Tibial nerve (tissue), 4 donors: ENCODE data around the gene ERBB4.

Experiments used
- EP300 ChIP-seq, 2 donors: sonication (generic); formaldehyde crosslinking; IDR thresholded peaks; one replicate each; pipeline ENCODE4 v1.6.1; 2017; ENCODE audit warnings: antibody characterized with exemption in 2 of 2, mild to moderate bottlenecking in 1 of 2
- POLR2A ChIP-seq, 2 donors: fragments of 450-650 bp; IDR thresholded peaks; one replicate each; pipeline ENCODE4 v1.6.1; 2017; ENCODE audit warnings: antibody characterized with exemption in 2 of 2, mild to moderate bottlenecking in 2 of 2, moderate library complexity in 2 of 2
- TF ChIP-seq, protein P1 (sequence below), 5 experiments: fragments of 200-600 bp in 3 of 5; fragments of 450-650 bp in 2 of 5; sonication (generic) in 3 of 5; IDR thresholded peaks; one replicate each; pipeline ENCODE4 v1.5.1; 2016 to 2019; ENCODE audit warnings: antibody characterized with exemption in 5 of 5, mild to moderate bottlenecking in 3 of 5, moderate library complexity in 2 of 5

DNA sequence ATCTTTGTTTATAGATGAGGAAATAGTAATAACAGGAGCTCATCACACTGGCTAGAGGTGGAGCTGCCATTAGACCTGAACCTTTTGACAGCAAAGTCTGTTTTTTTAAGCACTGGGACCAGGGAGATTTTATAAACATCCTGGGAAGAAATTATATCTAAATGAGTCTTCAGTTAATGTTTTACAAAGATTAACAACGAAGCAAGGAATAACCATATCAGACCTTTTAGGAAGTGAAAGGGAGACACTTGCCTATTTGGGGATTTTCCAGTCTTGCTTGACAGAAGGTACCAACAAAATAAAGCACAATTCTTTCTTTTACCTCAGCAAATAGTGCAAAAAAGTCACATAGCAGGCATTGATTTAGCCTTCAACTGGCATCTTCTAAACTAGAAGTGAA is 1205.2 kb downstream of the ERBB4 start:
- TF ChIP-seq EP300 (IDR thresholded peaks at IDR 0.05), result no peak
- TF ChIP-seq, protein P1, sequence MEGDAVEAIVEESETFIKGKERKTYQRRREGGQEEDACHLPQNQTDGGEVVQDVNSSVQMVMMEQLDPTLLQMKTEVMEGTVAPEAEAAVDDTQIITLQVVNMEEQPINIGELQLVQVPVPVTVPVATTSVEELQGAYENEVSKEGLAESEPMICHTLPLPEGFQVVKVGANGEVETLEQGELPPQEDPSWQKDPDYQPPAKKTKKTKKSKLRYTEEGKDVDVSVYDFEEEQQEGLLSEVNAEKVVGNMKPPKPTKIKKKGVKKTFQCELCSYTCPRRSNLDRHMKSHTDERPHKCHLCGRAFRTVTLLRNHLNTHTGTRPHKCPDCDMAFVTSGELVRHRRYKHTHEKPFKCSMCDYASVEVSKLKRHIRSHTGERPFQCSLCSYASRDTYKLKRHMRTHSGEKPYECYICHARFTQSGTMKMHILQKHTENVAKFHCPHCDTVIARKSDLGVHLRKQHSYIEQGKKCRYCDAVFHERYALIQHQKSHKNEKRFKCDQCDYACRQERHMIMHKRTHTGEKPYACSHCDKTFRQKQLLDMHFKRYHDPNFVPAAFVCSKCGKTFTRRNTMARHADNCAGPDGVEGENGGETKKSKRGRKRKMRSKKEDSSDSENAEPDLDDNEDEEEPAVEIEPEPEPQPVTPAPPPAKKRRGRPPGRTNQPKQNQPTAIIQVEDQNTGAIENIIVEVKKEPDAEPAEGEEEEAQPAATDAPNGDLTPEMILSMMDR (IDR thresholded peaks at IDR 0.05), result no peak
- no peak for TF ChIP-seq POLR2A (IDR thresholded peaks at IDR 0.05)
